HS-27A (cell line): ENCODE results near the gene PRSS38.
A peak's percentile ranks its signal among the peaks of the same experiment; 100 is the strongest.

Experiments
- DNase-seq: peaks from one replicate; pipeline ENCODE4 v3.0.0-alpha.2; 2012; ENCODE audit warnings: low read depth, missing footprints

The PRSS38 gene

GRCh38 chr1:227779021-227779441 is 36.4 kb upstream of the PRSS38 start:
- no peak for DNase-seq

- no peak for DNase-seq
Observed at GRCh38 chr1:227779685-227780084, 35.8 kb upstream of the PRSS38 start.

GRCh38 chr1:227780101-227781044 is 35.1 kb upstream of the PRSS38 start:
- no peak for DNase-seq

GRCh38 chr1:227781314-227781930 is 34.1 kb upstream of the PRSS38 start:
- DNase-seq, result no peak

GRCh38 chr1:227782226-227782625 is 33.2 kb upstream of the PRSS38 start:
- DNase-seq, result no peak

- no peak for DNase-seq
Observed at GRCh38 chr1:227785094-227785804, 30.2 kb upstream of the PRSS38 start.

- no peak for DNase-seq
Observed at GRCh38 chr1:227785805-227786671, 29.4 kb upstream of the PRSS38 start.

GRCh38 chr1:227786673-227787512 is 28.6 kb upstream of the PRSS38 start:
- no peak for DNase-seq

- peak; percentile 17 for DNase-seq
Observed at GRCh38 chr1:227787513-227788270, 27.8 kb upstream of the PRSS38 start.

- DNase-seq, result no peak
Observed at GRCh38 chr1:227788271-227789083, 27.0 kb upstream of the PRSS38 start.

GRCh38 chr1:227789084-227790033 is 26.1 kb upstream of the PRSS38 start:
- DNase-seq, result no peak

GRCh38 chr1:227790034-227790400 is 25.5 kb upstream of the PRSS38 start:
- DNase-seq, result no peak

- DNase-seq, result no peak
Observed at GRCh38 chr1:227790868-227791267, 24.6 kb upstream of the PRSS38 start.

GRCh38 chr1:227791425-227792143 is 23.9 kb upstream of the PRSS38 start:
- no peak for DNase-seq

- no peak for DNase-seq
Observed at GRCh38 chr1:227792216-227793078, 23.0 kb upstream of the PRSS38 start.
